ENCODE results near the gene KLHL35. TPM values are rescaled to one million over a fixed set of nuclear protein-coding genes. Genes with fewer than 3 reads are reported as not detected.

KLHL35 gene
- total RNA-seq, 1 donor from 2014 or later, result 2.3 TPM

DNA sequence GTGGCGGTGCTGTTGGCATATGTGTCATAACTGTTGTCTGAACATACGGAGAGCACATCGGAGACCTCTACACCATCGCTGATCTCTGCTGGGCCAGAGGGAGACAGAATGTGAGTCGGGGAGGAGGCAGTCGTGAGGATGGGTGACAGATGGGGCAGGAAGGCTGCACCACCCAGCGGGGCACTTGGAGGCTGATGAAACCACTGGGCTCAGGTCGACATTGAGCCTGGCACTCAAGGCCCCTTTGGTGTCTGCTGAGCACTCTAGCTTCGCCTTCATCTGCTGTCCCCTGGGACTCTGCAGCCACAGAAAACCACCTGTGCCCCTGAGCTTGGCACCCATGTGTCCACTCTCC, 2.5 kb upstream of the KLHL35 start:
- H3K4me1 Mint-ChIP-seq (ENCODE audit: unreplicated experiment), result peaks cover 4% of the 10 kb centered on the region

DNA sequence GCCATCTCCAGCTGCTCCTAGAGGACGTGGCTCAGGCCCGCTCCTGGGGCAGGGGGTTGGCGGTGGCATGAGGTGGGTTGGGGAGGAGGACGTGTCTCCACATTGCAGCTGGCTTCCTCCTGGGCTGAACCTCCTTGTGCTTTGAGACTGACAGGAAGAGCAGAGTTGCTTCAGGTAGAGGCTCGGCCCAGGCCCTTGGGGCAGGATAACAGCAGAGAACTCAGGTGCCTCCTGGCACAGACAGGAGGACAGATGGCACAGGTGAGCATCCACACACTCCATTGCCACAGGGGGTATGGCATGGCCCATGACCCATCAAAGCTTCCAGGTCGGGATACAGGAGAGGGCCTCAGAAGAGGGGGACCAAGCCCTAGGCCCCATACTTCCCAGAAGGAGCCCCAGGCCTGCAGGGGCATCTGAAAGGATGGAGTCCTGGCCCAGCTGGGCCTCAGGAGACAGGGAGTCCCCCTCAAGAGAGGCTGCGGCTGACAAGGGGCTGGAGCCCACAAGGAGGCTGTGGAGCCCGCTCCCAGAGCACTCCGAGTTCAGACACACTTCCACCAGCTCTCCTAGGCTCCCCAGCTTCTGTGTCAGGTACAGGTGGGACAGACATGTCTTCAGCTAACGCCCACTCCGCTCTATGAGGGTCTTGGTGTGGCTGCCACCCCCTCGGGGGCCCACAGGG, 2.0 kb upstream of the KLHL35 start:
- TF ChIP-seq, protein P1, sequence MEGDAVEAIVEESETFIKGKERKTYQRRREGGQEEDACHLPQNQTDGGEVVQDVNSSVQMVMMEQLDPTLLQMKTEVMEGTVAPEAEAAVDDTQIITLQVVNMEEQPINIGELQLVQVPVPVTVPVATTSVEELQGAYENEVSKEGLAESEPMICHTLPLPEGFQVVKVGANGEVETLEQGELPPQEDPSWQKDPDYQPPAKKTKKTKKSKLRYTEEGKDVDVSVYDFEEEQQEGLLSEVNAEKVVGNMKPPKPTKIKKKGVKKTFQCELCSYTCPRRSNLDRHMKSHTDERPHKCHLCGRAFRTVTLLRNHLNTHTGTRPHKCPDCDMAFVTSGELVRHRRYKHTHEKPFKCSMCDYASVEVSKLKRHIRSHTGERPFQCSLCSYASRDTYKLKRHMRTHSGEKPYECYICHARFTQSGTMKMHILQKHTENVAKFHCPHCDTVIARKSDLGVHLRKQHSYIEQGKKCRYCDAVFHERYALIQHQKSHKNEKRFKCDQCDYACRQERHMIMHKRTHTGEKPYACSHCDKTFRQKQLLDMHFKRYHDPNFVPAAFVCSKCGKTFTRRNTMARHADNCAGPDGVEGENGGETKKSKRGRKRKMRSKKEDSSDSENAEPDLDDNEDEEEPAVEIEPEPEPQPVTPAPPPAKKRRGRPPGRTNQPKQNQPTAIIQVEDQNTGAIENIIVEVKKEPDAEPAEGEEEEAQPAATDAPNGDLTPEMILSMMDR (IDR thresholded peaks at IDR 0.05), result no peak
- no peak for DNase-seq (ENCODE audit: extremely low spot score, unreplicated experiment)
- no peaks in the 10 kb centered on the region for H3K9me3 Mint-ChIP-seq (ENCODE audit: unreplicated experiment)
- H3K36me3 Mint-ChIP-seq (ENCODE audit: unreplicated experiment), result no peaks in the 10 kb centered on the region
- H3K4me1 Mint-ChIP-seq (ENCODE audit: unreplicated experiment), result peaks cover 5% of the 10 kb centered on the region
- H3K4me3 Mint-ChIP-seq (ENCODE audit: unreplicated experiment), result no peak overlapping the region
- H3K27me3 Mint-ChIP-seq (ENCODE audit: unreplicated experiment), result peaks cover 24% of the 10 kb centered on the region
- no peak overlapping the region for H3K27ac Mint-ChIP-seq (ENCODE audit: unreplicated experiment)

More for the DNA sequence above, 2.5 kb upstream of the KLHL35 start:
- Mint-ChIP-seq H3K36me3 (ENCODE audit: unreplicated experiment) (no peaks in the 10 kb centered on the region), H3K27me3 (ENCODE audit: unreplicated experiment) (peaks cover 24% of the 10 kb centered on the region), H3K27ac (ENCODE audit: unreplicated experiment) (no peak overlapping the region), H3K9me3 (ENCODE audit: unreplicated experiment) (no peaks in the 10 kb centered on the region), H3K4me3 (ENCODE audit: unreplicated experiment) (no peak overlapping the region)
- TF ChIP-seq, protein P1 (IDR thresholded peaks at IDR 0.05), result no peak
- no peak for DNase-seq (ENCODE audit: extremely low spot score, unreplicated experiment)

DNA sequence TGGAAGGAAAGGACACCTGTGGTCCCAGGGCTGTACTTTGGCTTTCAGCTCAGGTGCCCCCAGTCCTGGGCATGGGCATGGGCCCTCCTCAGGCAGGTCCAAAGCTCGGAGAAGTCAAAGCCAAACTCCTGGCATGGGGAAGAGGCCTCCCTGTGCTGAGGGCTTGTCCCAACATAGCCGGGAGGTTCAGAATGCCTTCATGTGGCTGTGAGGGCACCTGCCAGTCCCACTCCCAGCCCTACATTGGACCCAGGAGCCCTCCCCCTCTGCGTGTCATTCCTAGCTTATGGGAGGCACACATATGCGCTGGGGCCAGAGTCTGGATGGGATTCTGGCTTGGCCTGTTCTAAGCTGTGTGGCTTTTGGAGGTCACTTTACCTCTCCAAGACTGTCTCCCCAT, 1.0 kb upstream of the KLHL35 start:
- Mint-ChIP-seq H3K4me3 (ENCODE audit: unreplicated experiment) (no peak overlapping the region), H3K4me1 (ENCODE audit: unreplicated experiment) (peaks cover 9% of the 10 kb centered on the region), H3K27ac (ENCODE audit: unreplicated experiment) (no peak overlapping the region), H3K9me3 (ENCODE audit: unreplicated experiment) (no peaks in the 10 kb centered on the region), H3K36me3 (ENCODE audit: unreplicated experiment) (peaks cover 2% of the 10 kb centered on the region), H3K27me3 (ENCODE audit: unreplicated experiment) (peaks cover 27% of the 10 kb centered on the region)
- TF ChIP-seq, protein P1 (IDR thresholded peaks at IDR 0.05), result no peak
- no peak for DNase-seq (ENCODE audit: extremely low spot score, unreplicated experiment)

DNA sequence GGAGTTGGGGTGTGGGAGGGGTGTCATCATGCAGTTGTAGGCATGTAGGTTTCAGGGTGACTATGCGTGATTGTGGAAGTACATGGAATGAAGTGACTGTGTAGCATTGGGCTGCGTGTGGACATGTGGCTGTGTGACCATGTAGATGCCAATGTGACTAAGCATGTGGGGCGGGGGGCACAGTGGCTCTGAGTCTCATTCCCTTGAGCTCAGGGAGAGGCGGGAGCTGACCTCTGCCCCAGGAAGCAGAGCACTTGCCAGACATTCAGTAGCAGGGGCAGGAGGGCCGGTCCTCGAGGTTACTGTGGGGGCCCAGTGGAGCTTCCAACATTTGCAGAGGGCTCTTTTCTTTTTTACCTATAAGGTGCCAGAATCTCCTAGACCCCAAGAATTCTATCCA, 440 bp upstream of the KLHL35 start:
- H3K36me3 Mint-ChIP-seq (ENCODE audit: unreplicated experiment), result peaks cover 2% of the 10 kb centered on the region
- H3K27ac Mint-ChIP-seq (ENCODE audit: unreplicated experiment), result no peak overlapping the region
- TF ChIP-seq, protein P1 (IDR thresholded peaks at IDR 0.05), result no peak
- H3K4me3 Mint-ChIP-seq (ENCODE audit: unreplicated experiment), result no peak overlapping the region
- no peaks in the 10 kb centered on the region for H3K9me3 Mint-ChIP-seq (ENCODE audit: unreplicated experiment)
- no peak for DNase-seq (ENCODE audit: extremely low spot score, unreplicated experiment)
- H3K4me1 Mint-ChIP-seq (ENCODE audit: unreplicated experiment), result peaks cover 9% of the 10 kb centered on the region
- peaks cover 27% of the 10 kb centered on the region for H3K27me3 Mint-ChIP-seq (ENCODE audit: unreplicated experiment)

DNA sequence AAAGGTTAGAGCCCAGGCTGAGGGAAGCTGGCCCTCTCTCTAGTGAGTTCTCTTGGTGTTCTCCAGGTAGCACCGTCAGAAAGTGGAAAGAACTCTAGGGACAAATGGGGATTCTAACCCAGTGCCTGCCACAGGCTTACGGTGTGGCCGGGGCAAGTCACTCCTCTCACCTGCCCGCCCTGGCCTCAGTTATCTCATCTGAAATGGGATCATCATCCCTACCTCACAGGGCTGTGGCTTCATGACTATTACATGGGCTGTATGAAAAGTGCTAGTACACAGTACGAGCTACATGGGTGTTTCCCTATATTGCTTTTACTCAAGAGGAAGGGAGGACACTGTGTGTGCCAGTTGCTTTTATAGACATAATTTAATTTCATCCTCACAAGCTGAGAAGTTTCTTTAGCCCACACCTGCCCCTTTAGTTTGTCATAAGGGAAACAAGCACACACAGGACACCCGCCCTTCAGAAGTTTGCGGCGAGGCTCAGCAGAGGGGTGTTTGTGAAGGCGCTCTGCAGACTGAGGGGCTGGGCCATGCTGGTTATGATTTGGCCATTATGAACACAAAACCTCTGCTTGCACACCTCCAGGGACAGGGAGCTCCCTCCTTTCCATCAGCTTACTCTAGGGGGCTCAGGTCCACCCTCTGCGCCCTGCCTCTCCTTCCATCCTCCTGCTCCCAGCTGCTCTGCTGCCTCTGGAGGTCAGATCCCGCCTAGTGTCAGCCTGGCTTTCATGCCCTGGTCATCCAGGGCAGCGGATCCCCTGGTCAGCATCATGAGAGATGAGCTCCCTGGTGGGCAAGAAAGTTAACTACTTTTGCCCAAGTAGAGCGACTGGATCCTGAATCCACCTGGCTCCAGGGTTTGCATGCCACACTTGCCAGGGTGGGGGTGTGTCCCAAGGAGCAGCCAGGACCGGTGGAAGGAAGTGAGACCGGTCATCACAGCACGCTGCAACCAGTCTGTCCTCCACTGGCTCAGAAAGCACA, 1.2 kb downstream of the KLHL35 start:
- peaks cover 2% of the 10 kb centered on the region for H3K36me3 Mint-ChIP-seq (ENCODE audit: unreplicated experiment)
- H3K4me3 Mint-ChIP-seq (ENCODE audit: unreplicated experiment), result peak overlapping the region; percentile 56
- peaks cover 9% of the 10 kb centered on the region for H3K4me1 Mint-ChIP-seq (ENCODE audit: unreplicated experiment)
- H3K27me3 Mint-ChIP-seq (ENCODE audit: unreplicated experiment), result peaks cover 27% of the 10 kb centered on the region
- no peak for DNase-seq (ENCODE audit: extremely low spot score, unreplicated experiment)
- TF ChIP-seq, protein P1 (IDR thresholded peaks at IDR 0.05), result no peak
- H3K9me3 Mint-ChIP-seq (ENCODE audit: unreplicated experiment), result no peaks in the 10 kb centered on the region
- no peak overlapping the region for H3K27ac Mint-ChIP-seq (ENCODE audit: unreplicated experiment)
